Mesendoderm (in vitro differentiated cells): Measurements from ENCODE around the gene TMEM115.

Experiments used
- DNase-seq: peaks from one replicate; pipeline ENCODE4 v3.0.0; 2013
- H2AK5ac ChIP-seq: 2 replicates; pipeline ENCODE4 v1.6.1; 2013; ENCODE audit warnings: low read length, inconsistent platforms
- H2BK120ac ChIP-seq: 2 replicates; pipeline ENCODE4 v1.6.1; 2013; ENCODE audit warnings: low read depth, mild to moderate bottlenecking, low read length, moderate library complexity, mixed read lengths
- H2BK15ac ChIP-seq: replicated peaks from 2 replicates; pipeline ENCODE4 v1.6.1; 2013; ENCODE audit warnings: low read depth, mild to moderate bottlenecking, moderate library complexity
- H2BK5ac ChIP-seq: 2 replicates; pipeline ENCODE4 v1.6.1; 2013; ENCODE audit warnings: low read length, inconsistent platforms
- H3K18ac ChIP-seq: 2 replicates; pipeline ENCODE4 v1.6.1; 2013; ENCODE audit warnings: mild to moderate bottlenecking, low read length, mixed read lengths
- H3K23ac ChIP-seq: one replicate; pipeline ENCODE4 v1.6.1; 2013; ENCODE audit warnings: low read length
- H3K27ac ChIP-seq: 2 replicates; pipeline ENCODE4 v1.5.1; 2013; ENCODE audit warnings: low read depth, mild to moderate bottlenecking, inconsistent platforms, low read length, moderate library complexity
- H3K27me3 ChIP-seq: 2 replicates; pipeline ENCODE4 v1.6.1; 2013; ENCODE audit warnings: low read length, control low read depth, mild to moderate bottlenecking, inconsistent platforms; ENCODE audit not compliant: insufficient read depth, poor library complexity
- H3K36me3 ChIP-seq: 2 replicates; pipeline ENCODE4 v1.6.1; 2013; ENCODE audit warnings: low read length, inconsistent platforms; ENCODE audit not compliant: control insufficient read depth, insufficient read depth
- H3K4ac ChIP-seq: one replicate; pipeline ENCODE4 v1.6.1; 2013; ENCODE audit warnings: low read depth, mild to moderate bottlenecking, low read length, moderate library complexity
- H3K4me1 ChIP-seq: 2 replicates; pipeline ENCODE4 v1.6.1; 2013; ENCODE audit warnings: low read depth, low read length, inconsistent platforms; ENCODE audit not compliant: control insufficient read depth
- H3K4me2 ChIP-seq: 2 replicates; pipeline ENCODE4 v1.6.1; 2013; ENCODE audit warnings: low read length
- H3K4me3 ChIP-seq: 2 replicates; pipeline ENCODE4 v1.5.1; 2013; ENCODE audit warnings: mild to moderate bottlenecking, low read length
- H3K56ac ChIP-seq: one replicate; pipeline ENCODE4 v1.6.1; 2013; ENCODE audit warnings: low read length
- H3K79me1 ChIP-seq: 2 replicates; pipeline ENCODE4 v1.6.1; 2013; ENCODE audit warnings: low read length, inconsistent platforms
- H3K79me2 ChIP-seq: 2 replicates; pipeline ENCODE4 v1.6.1; 2013; ENCODE audit warnings: mild to moderate bottlenecking, low read length; ENCODE audit not compliant: control insufficient read depth, insufficient read depth
- H3K9ac ChIP-seq: 2 replicates; pipeline ENCODE4 v1.6.1; 2013; ENCODE audit warnings: low read length, inconsistent platforms
- H4K5ac ChIP-seq: one replicate; pipeline ENCODE4 v1.6.1; 2013; ENCODE audit warnings: low read length
- H4K8ac ChIP-seq: one replicate; pipeline ENCODE4 v1.6.1; 2013; ENCODE audit warnings: low read depth, mild to moderate bottlenecking, control low read depth, low read length, moderate library complexity
- WGBS: extraction: QIAGEN DNeasy Blood & Tissue Kit; methylation state at CpG from one replicate; pipeline ENCODE4 v1.1.7; 2013; ENCODE audit warnings: low lambda C conversion rate, missing lambda C conversion rate; ENCODE audit not compliant: insufficient coverage; ENCODE audit errors: extremely low coverage; 5-methylcytosine and 5-hydroxymethylcytosine counted together

Gene TMEM115

GRCh38 chr3:50350213-50350526 lies 9.2 kb downstream of the TMEM115 start:
- no peak for DNase-seq
- H3K4me1 ChIP-seq: peaks cover 8% of the 10 kb centered on the region
- no peak overlapping the region for H3K23ac ChIP-seq
- H2AK5ac ChIP-seq: peak overlapping the region; percentile 78
- peak overlapping the region; percentile 56 for H3K4me2 ChIP-seq
- no peak overlapping the region for H3K18ac ChIP-seq
- H3K9ac ChIP-seq: peak overlapping the region; percentile 85
- no peak overlapping the region for H3K4ac ChIP-seq
- H3K27ac ChIP-seq: no peak overlapping the region
- no CpG with 5 or more reads among the region's 7 CpGs for WGBS
- H3K36me3 ChIP-seq: peaks cover 3% of the 10 kb centered on the region
- H4K5ac ChIP-seq: no peak overlapping the region
- H3K27me3 ChIP-seq: no peaks in the 10 kb centered on the region
- H2BK120ac ChIP-seq: no peak overlapping the region
- peak overlapping the region; percentile 53 for H3K4me3 ChIP-seq
- peak overlapping the region; percentile 93 for H3K56ac ChIP-seq
- H4K8ac ChIP-seq: no peak overlapping the region
- no peaks in the 10 kb centered on the region for H3K79me2 ChIP-seq
- H2BK5ac ChIP-seq: no peak overlapping the region
- H3K79me1 ChIP-seq: no peaks in the 10 kb centered on the region
- no peak overlapping the region for H2BK15ac ChIP-seq

- H2AK5ac ChIP-seq: no peak overlapping the region
- H3K4ac ChIP-seq: no peak overlapping the region
- H3K9ac ChIP-seq: no peak overlapping the region
- no peaks in the 10 kb centered on the region for H3K27me3 ChIP-seq
- WGBS: no CpG with 5 or more reads among the region's 14 CpGs
- peaks cover 8% of the 10 kb centered on the region for H3K4me1 ChIP-seq
- no peak overlapping the region for H2BK15ac ChIP-seq
- H2BK120ac ChIP-seq: no peak overlapping the region
- no peak overlapping the region for H4K5ac ChIP-seq
- H3K23ac ChIP-seq: no peak overlapping the region
- no peak overlapping the region for H3K18ac ChIP-seq
- no peaks in the 10 kb centered on the region for H3K79me1 ChIP-seq
- H3K36me3 ChIP-seq: no peaks in the 10 kb centered on the region
- H4K8ac ChIP-seq: no peak overlapping the region
- H2BK5ac ChIP-seq: no peak overlapping the region
- no peak overlapping the region for H3K27ac ChIP-seq
- no peak overlapping the region for H3K4me2 ChIP-seq
- H3K79me2 ChIP-seq: no peaks in the 10 kb centered on the region
- no peak overlapping the region for H3K56ac ChIP-seq
- no peak overlapping the region for H3K4me3 ChIP-seq
- peak; percentile 71 for DNase-seq
Measured at GRCh38 chr3:50347187-50347813, 12.0 kb downstream of the TMEM115 start.

- Histone ChIP-seq H3K27ac (no peak within 1 kb of the TSS), H3K4me2 (peak within 1 kb of the TSS; percentile 79), H2BK120ac (no peak within 1 kb of the TSS), H3K18ac (no peak within 1 kb of the TSS), H2BK5ac (no peak within 1 kb of the TSS), H3K4me1 (peaks cover 5% of the 10 kb centered on the region), H2AK5ac (no peak within 1 kb of the TSS), H3K23ac (no peak within 1 kb of the TSS), H4K8ac (no peak within 1 kb of the TSS), H3K4me3 (no peak within 1 kb of the TSS), H3K27me3 (no peaks in the 10 kb centered on the region), H4K5ac (no peak within 1 kb of the TSS), H3K9ac (peak within 1 kb of the TSS; percentile 58), H3K56ac (peak within 1 kb of the TSS; percentile 75), H3K36me3 (no peaks in the 10 kb centered on the region), H2BK15ac (no peak within 1 kb of the TSS), H3K4ac (no peak within 1 kb of the TSS), H3K79me1 (no peaks in the 10 kb centered on the region), H3K79me2 (no peaks in the 10 kb centered on the region)
- no CpG with 5 or more reads among the region's 45 CpGs for WGBS
- peak; percentile 78 for DNase-seq
Measured at GRCh38 chr3:50345586-50346234, 13.6 kb downstream of the TMEM115 start, which contains the start of gene ZMYND10. Gene ZMYND10, minus strand, starts transcription at chr3:50345732. Its CDS starts 153 bp downstream, at chr3:50345579.

GRCh38 chr3:50345008-50345407 lies 14.3 kb downstream of the TMEM115 start:
- Histone ChIP-seq H3K36me3 (no peaks in the 10 kb centered on the region), H3K4me2 (no peak overlapping the region), H3K4me3 (no peak overlapping the region), H3K4me1 (peaks cover 1% of the 10 kb centered on the region), H3K56ac (no peak overlapping the region), H3K27ac (no peak overlapping the region), H3K9ac (peak overlapping the region; percentile 43), H3K18ac (no peak overlapping the region), H4K5ac (no peak overlapping the region), H3K79me2 (no peaks in the 10 kb centered on the region), H2AK5ac (no peak overlapping the region), H2BK15ac (no peak overlapping the region), H3K4ac (no peak overlapping the region), H3K23ac (no peak overlapping the region), H3K79me1 (no peaks in the 10 kb centered on the region), H3K27me3 (peaks cover 5% of the 10 kb centered on the region), H4K8ac (no peak overlapping the region), H2BK5ac (no peak overlapping the region), H2BK120ac (no peak overlapping the region)
- no CpG with 5 or more reads among the region's 8 CpGs for WGBS
- no peak for DNase-seq

GRCh38 chr3:50342813-50343633 lies 16.3 kb downstream of the TMEM115 start:
- H2BK120ac ChIP-seq: no peak overlapping the region
- peaks cover 10% of the 10 kb centered on the region for H3K27me3 ChIP-seq

More at GRCh38 chr3:50342813-50343633, 16.3 kb downstream of the TMEM115 start:
- no peak overlapping the region for H3K4ac ChIP-seq
- no peak overlapping the region for H2AK5ac ChIP-seq
- H2BK15ac ChIP-seq: no peak overlapping the region
- H3K23ac ChIP-seq: no peak overlapping the region
- no peak overlapping the region for H3K9ac ChIP-seq
- H3K79me2 ChIP-seq: no peaks in the 10 kb centered on the region
- no peak overlapping the region for H3K4me3 ChIP-seq
- no peak overlapping the region for H3K18ac ChIP-seq
- no peak overlapping the region for H4K8ac ChIP-seq
- WGBS: no CpG with 5 or more reads among the region's 13 CpGs
- no peaks in the 10 kb centered on the region for H3K79me1 ChIP-seq
- no peak overlapping the region for H2BK5ac ChIP-seq
- no peak overlapping the region for H4K5ac ChIP-seq
- H3K36me3 ChIP-seq: no peaks in the 10 kb centered on the region
- no peak overlapping the region for H3K56ac ChIP-seq
- DNase-seq: peak; percentile 73
- no peak overlapping the region for H3K4me2 ChIP-seq
- no peak overlapping the region for H3K27ac ChIP-seq
- no peaks in the 10 kb centered on the region for H3K4me1 ChIP-seq
